ENCODE results near the gene LRRC8E.
A peak's percentile ranks its signal among the peaks of the same experiment; 100 is the strongest.
"Not testable (repeated sequence)": the region's sequence is repeated elsewhere in the genome, so short reads cannot be mapped to it uniquely, and the experiment has no call there.

LRRC8E gene

DNA sequence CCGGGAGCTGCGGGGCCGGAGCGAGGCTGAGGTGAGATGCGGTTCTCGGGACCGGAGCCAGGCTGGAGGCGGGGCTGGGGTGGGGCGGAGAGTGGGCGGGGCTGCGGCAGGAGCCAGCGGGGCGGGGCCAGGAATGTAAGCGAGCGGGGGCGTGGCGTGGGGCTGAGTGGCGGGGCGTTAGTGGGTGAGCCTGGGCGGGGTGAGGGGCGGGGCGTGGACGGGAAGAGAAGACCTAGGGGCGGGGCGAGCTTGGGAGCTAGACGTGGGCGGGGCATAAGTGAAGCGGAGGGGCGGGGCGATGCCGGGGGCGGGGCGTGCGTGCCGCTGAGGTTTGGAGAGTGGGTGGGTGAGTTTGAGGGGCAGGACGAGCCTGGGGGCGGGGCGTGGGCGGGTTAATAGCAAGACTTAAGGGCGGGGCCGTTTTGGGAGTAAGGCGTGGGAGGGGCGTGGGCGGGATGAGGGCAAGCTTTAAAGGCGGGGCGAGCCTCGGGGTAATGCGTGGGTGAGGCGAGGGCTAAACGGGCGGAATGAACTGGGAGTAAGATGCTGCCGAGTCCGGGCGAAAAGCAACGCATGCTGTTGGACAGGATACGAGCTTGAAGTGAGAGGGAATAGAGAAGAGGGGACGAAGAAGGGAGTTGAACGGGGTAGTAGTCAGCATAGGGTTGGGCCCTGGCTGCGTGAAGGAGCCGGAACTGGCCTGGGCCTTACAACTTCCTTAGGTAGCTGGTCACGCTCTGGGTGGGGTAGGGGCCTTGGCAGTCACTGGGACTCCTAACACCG is 32.4 kb downstream of the LRRC8E start:
- DNase-seq (ENCODE audit: low read depth) = peak; percentile 78

DNA sequence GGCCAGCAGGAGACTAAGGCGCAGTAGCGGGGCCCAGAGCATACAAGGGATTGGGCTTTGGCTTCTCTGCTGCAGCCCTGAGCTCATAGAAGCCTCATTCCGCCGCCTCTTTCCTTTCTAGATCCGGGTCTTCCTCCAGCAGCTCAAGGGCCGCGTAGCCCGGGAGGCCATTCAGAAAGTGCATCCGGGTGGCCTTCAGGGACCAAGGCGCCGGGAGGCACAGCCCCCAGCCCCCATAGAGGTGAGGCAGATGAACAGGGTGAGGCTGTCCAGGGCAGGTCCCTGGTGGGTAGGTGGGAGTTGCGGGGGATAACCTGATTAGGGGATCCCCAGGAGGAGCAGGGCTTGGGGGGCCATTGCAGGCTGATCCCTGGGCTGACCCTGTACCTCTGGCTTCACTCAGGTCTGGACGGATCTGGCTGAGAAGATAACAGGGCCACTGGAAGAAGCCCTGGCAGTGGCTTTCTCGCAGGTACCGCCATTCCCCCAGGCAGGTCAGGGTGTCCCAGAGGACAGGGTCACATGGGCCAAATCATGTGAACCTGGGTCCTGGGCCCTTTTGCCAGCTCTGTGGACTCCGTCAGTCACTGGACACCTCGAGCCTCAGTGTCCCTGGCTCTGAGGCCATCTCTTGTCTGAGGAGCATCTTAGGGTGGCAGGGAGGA is 33.1 kb downstream of the LRRC8E start:
- no peak for DNase-seq (ENCODE audit: low read depth)

DNA sequence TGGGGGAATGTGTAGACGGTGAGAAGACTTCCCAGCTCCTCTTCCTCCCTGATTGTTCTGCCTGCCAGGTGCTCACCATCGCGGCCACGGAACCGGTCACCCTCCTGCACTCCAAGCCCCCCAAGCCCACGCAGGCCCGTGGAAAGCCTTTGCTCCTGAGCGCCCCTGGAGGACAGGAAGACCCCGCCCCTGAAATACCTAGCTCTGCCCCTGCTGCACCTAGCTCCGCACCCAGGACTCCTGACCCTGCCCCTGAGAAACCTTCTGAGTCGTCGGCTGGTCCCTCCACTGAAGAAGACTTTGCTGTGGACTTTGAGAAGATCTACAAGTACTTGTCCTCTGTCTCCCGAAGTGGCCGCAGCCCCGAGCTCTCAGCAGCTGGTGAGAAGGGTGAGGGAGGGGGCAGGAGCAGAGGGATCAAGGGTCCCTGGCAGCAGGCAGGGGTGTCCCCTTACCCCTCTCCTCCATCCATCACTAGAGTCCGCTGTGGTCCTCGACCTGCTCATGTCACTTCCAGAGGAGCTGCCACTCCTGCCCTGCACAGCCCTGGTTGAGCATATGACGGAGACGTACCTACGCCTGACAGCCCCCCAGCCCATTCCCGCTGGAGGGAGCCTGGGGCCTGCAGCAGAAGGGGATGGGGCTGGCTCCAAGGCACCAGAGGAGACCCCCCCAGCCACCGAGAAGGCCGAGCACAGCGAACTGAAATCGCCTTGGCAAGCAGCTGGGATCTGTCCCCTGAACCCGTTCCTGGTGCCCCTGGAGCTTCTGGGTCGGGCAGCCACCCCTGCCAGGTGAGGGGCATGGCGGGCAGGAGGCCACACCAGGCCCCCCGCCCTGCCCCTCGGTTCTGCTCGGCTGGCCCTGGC is 33.9 kb downstream of the LRRC8E start:
- DNase-seq (ENCODE audit: low read depth) = no peak

DNA sequence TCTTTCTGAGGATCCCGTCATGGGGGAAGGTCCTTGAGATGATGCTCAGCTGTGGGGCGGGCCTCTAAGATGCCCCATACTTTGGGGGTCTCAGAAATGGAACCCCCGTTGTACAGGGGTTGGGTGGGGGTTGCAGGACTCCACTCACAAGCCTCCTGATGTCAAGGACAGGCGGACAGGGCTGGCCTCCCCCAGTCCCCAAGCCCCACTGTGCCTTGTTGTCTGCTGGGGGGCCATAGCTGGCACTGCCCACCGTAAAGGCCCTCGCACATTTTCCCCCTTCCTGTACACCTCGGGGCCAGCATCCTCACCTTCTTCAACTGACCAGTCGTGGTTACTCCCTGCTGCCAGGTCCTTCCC is 34.5 kb downstream of the LRRC8E start:
- no peak for DNase-seq (ENCODE audit: low read depth)

DNA sequence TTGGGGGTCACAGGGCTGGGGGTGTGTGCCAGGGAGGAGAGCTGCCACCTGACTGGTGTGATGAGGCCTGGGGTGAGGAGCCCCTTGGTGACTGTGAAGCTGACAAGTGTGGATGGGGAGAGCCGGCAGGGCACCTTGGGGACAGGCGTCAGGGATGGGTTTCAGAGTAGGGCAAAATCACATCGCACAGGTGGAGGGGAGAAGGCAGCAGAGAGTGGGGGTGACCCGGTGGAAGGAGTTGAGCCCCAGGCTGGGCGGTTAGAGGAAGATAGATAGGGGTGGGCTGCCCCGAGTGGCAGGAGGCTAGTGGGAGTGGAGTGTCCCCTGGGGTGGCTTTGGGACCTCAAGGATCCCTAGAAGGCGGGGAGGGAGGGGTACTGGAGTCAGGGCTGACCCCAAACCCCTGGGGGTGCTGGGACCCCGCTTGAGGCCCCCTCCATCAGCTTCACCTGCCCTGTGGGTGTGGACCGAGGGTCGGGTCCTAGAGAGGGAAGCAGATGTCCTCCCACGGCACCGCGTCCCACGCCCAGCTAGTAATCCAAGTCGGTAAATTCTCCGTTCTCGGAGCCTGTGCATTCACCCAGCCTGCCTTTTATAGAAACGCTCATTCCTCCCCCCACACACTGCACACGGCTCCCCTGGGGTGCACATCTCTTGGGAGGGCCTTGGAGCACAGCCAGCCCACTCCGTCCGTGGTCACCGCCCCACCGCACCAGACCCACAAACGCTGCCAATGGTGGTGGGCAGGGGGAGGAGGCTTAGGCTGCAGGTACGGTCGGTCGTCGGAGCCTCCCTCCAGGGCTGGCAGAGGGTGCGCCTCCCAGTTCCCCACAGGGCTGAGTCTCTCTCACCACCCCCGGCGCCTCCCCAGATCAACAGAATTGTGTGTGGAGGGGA is 35.2 kb downstream of the LRRC8E start:
- no peak for DNase-seq (ENCODE audit: low read depth)

DNA sequence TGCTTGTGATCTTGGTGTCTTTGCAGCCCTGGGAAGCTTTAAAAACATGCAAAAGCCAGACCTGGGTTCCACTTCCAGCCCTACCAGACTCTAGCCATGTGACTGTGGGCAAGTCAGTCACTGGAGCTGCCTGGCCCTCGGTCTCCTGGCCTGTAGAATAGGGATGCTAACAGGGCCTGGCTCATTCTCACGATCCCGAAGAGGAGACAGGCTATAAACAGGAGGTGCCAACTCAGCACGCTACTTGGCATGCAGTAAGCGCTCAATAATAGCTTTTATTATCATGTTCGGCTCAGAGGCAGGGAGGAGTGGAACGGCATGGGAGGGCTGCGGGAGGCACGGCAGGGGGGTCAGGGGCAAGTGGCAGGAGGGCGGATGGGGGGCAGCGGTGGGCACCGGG is 35.9 kb downstream of the LRRC8E start:
- DNase-seq (ENCODE audit: low read depth) = no peak

DNA sequence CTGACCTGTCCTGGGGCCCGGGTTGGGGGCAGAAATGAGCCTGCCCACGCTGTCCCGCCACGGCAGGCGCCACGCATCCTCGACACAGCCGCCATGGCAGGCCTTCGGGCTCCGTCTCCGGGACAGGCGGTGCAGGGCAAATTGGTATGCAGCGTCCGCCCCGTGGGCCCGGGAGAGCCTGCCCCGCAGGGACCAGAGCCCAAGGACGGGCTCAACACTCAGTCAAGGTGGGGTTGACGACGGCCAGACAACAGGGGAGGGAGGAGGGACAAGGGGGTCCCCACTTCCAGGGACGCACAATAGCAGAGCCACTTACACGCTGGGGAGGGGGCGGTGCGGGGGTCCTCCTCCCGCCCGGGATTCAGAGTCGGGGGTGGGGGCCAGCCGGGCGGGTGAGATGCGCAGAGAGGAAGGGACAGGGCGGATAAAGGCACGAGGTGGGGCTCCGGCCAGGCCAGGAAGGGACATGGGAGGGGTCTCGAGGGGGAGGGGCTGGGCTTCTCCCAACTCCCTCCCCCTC is 36.4 kb downstream of the LRRC8E start:
- no peak for DNase-seq (ENCODE audit: low read depth)

DNA sequence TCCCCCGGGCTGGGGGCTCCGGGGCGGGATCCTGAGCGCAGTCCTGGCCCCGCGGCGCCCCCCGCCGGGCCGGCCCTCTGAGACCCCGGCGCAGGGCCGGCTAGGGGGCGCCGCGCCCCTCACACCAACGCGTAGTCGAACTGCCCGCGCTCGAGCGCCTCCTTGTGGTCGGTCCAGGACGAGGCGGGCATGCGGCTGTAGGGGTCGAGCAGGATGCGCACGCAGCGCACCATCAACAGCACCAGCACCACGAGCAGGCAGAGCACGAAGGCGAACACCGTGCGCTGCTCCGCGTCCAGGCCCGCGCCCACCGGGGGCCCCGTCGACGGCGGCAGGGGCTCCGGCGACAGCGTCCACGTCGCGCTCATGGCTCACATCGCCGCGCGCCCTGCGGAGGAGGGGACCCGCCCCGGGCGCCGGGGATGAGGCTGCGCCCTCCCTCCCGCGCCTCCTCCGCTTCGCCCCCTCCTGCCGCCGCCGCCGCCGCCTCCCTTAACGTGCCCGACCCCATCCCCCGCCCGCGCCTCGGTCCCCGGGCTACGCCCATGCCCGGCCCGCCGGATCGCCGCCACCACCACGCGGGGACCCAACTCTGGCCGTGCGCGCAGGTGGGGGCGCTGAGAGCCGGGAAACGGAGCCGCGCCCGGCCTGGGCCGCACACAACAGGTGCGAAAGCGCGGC is 37.0 kb downstream of the LRRC8E start:
- DNase-seq (ENCODE audit: low read depth) = no peak

DNA sequence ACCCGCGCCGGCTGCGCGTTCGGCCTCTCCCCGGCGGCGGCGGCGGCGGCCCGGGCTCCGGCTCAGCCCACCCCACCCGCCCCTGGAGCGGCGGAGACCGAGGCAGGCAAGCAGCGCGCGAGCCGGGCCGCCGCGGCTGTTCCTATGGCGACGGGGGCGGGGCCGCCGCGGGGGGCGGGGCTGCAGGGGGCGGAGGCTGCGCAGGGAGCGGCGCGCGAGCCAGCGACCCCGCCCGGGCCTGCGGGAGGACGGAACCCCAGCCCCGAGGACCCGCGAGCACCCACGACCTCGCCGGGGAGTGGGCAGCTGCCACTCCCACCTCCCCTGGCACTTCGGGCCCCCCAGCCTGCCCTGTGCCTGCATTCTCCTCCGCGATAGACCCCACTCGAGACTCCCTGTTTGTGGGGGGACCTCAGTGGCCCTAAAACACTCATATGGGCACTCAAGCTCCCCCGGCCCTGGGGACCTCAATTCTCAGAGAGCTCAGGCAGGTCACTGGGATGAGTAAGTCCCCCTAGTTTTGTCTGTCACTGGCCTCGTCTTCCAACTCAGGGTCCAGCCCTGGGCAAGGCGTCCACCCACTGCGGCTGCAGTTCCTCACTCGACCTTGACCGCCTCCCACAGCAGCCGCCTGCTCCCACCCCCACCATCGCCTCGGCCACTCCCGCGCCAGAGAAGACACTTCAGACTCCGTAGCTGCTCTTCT is 37.9 kb downstream of the LRRC8E start, which contains the start of gene CTXN1:
Gene CTXN1, minus strand, starts transcription at position 115 of the 706 bp plus-strand sequence. CDS start 597 bp downstream, outside the sequence.
- no peak for DNase-seq (ENCODE audit: low read depth)

DNA sequence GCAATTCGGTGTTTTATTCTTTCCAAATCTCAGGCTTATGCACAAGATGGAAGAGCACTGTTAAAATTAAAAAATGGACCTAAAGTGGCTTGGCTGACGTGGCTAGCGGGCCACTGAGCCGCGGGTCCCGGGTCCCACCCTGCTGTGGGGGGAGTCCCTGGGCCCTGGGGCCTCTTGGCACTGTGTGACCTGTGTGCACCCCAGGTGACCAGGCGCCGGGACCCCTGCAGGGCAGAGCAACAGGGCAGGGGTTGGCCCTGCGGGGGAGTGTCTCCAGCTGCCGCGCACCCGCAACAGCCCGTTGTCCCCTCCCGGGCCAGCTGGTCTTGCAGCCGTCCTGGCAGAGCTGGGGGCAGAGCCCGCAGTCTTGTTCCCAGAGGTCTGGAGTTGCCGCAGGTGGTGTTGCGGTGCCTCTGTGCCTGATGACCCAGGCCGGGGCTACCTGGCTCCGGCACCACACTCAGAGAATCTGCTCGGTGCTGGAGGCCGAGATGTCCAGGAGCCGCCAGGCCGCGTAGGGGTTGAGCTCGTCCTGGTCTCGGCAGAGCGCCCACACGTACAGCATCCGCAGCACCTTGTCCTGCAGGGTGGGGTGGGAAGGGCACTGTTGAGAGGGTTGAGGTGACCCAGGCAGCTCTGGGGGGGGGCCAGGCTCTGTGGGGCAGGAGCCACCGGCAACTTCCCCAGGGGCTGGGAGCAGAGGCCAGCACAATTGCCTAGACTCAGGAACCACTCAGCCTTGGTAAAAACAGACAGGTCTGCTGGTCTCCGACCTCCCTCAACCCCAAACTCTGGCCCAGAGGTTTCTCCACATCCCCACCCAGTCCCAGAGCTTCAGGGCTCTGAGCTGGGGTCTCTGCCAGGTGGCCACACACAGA is 38.7 kb downstream of the LRRC8E start:
- DNase-seq (ENCODE audit: low read depth) = no peak

DNA sequence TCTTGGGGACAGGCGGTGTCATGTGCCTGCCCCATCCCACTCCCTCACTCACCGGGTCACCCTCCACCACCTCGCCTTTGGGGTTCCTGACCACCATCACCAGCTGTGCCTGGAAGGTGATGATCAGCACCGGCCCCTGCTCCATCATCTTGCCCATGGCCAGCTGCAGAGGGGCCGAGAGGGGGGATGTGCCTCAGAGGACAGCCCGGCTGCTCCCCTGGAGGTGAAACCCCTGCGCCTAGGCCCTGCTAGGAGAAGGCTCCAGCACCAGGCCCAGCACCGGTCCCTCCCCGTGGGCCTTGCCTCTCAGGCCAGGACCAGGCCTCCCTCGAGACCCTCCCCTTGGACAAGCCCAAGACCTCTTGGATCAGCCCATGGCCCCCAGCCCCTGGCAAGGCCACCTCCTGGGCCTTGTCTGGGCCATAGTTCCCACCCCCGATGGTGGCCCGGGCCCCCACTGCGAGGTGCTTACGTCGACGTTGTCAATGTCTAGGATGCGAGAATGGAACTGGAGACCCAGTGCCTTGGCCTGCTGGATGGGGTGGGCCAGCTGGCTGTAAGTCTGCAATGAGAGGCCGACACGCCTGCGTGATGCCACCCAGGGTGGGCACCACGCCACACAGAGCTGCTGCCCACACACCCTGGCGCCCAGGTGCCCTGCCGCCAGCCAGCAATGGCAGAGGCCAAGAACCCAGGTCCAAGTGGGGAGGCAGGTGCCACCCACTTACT is 39.5 kb downstream of the LRRC8E start:
- DNase-seq (ENCODE audit: low read depth) = no peak

DNA sequence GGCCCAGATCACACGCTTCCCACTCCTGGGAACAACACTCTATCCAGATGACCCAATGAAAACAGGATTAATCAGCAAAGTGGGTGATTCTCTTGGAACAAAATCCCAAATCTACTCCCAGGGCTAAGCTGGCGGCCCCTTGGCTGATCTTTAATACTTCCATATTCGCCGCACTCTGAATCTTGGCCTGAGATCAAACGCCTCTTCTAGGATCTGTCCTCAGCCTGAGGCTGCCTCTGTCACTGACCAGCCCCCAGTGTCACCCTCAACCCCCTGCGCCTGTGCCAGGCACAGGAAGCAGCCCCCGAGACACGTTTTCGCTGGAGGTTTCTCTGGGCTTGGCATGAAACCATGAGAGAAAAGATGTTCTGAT is 40.0 kb downstream of the LRRC8E start:
- DNase-seq (ENCODE audit: low read depth) = no peak

DNA sequence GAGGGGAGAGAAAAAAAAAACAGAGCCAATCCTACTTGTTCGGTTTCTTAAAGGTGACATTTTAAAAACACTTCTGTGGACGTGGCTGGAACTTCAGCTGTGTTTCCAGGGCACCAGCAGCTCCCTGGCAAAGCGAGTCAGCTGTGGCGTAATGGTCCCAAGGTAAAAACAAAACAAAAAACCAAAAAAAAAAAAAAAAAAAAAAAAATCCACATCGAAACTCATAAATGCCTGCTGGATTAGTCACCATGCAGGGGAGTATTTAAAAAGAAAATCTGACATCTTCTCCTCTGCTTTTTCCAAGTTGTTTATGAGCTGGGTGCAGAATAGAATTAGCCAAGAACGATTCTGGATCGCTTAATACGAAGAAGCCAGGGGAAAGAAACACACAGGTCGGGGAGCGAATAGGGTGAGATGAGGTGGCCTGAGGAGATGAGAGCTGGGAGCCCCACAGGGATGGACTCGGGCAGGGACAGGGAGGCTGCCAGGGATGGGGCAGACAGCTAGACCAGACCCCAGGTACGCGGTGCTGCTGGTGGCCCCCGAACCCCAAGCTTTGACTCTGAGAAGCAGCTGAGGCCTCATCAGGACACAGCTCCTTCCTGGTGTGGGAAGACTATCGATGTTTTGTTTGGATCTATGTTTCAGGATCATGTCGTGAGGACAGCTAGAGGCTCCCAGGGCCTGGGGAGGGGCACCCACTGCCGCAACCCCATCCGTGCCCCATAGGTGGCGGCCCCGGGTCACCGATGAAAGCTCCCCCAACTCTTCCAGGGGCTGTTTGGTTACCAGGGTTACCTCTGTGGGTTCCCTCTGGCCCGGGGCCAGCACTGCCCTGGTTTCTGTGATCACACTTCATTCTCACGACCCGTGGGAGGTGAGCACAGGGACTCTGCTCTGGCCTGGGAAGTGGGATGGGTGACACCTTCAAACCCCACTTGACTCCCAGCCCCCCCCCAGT is 40.7 kb downstream of the LRRC8E start:
- peak; percentile 74 for DNase-seq (ENCODE audit: low read depth)

DNA sequence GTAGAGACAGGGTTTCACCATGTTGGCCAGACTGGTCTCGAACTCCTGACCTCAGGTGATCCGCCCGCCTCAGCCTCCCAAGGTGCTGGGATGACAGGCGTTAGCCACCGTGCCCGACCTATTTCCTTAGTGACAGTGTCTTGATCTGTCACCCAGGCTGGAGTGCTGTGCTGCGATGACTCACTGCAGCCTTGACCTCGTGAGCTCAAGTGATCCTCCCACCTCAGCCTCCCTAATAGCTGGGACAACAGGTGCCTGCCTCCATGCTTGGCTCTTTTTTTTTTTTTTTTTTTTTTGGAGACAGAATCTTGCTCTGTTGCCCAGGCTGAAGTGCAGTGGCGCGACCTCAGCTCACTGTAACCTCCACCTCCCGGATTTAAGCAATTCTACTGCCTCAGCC is 41.7 kb downstream of the LRRC8E start:
- DNase-seq (ENCODE audit: low read depth) = not testable (repeated sequence)

DNA sequence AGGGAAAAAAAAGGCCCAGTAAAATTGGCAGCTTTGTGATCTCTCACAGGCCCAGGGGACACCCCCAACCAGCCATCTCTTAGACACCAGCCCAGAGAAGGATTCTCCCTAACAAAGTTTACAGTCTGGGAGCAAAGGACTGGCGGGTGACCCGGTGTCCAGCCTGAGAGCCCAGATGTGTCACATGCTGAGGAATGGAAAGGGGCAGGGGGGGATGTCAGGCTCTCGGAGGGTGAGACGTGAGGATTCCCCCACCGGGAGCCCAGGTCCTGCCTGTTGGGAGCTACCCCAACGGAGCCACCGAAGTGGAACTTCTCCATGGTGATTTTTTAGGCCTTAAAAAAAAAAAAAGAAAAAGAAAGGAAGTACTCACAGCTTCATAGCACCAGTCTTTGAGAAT is 42.5 kb downstream of the LRRC8E start:
- no peak for DNase-seq (ENCODE audit: low read depth)

DNA sequence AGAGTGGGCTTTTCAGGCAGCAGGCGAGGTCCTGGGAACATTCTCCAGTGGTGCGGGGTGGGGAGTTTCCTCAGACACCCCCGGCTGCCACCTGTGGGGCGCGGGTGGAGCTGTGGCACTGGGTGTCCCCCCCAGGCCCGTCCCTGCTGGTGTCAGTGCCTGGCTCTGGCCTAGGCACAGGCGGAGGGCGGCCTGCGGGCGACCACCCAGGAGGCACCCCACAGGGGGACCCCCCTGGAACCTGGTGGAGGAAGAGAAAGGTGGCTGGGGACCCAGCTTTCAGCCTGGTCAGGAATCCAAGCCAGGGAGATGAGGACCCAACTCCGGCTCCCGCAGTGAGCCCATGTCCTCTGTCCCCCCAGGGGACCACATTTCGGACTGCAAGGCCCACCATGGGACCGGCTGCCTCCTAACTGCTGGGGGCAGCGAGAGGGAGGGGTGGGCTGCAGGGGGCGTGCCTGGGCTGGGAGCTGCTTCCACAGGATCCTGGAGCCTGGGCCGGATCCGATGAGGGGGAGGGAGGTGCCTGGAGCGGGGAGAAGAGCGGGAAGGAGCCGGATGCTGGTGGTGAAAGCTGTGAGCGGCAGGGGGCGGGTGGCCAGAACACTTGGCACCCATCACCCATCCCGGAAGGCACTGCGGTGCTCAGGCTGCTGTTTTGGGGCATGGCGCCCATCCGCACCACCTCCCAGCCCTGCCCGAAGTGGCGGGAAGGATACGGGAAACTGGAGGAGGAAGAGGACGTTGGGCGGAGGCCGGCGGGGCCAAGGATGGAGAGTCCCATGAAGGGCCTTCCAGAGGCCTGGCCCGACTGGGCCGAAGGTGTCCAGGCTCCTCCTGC is 43.1 kb downstream of the LRRC8E start:
- no peak for DNase-seq (ENCODE audit: low read depth)

Data from HS-5 (cell line).